Measurements from ENCODE around the gene TSHZ1. TPM values are rescaled to one million over a fixed set of nuclear protein-coding genes. Genes with fewer than 3 reads are reported as not detected.

The TSHZ1 gene
- total RNA-seq, 1 donor from 2014 or later, result 32.0 TPM

DNA sequence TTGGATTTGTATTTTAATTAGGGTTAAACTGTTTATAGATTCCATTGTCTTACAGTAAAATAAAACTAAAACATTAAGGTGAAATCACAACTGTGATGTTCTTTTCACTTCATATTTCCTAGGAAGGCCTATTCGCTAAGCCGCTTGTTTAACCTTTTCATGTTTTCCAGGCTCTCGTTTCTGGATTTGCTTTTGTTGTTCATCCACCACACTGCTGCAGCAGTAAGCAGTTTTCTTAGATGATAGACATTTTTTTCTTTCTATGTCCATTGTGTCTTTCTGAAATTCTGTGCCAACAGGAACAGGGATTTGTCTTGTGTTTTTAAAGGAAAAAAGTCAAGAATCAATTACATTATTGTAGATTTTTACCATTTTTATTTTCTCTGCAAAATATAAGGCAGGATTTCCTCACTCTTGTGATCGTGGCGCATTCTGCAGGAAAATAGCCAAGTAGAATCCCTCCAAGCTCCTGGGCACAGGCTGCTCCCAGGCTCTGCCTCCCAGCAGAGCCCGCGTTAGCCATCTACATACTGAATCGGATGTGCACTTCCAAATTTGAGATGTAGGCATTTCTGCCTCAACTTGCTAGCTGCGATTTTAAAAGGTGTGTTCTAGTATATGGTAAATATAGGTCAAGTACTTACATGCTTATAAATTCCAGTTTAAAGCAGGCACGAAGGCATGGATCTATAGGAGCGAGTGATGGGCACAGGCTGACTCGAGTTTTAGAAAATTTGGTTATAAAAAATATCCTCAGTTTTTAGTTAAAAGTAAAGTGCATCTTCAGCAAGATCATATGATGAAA, 10.2 kb downstream of the TSHZ1 start:
- no peak for DNase-seq (ENCODE audit: low spot score)

- no peak for DNase-seq (ENCODE audit: low spot score)
Observed at GRCh38 chr18:75221397-75221796, 10.8 kb downstream of the TSHZ1 start.

GRCh38 chr18:75221897-75222296, 11.3 kb downstream of the TSHZ1 start:
- no peak for DNase-seq (ENCODE audit: low spot score)

DNA sequence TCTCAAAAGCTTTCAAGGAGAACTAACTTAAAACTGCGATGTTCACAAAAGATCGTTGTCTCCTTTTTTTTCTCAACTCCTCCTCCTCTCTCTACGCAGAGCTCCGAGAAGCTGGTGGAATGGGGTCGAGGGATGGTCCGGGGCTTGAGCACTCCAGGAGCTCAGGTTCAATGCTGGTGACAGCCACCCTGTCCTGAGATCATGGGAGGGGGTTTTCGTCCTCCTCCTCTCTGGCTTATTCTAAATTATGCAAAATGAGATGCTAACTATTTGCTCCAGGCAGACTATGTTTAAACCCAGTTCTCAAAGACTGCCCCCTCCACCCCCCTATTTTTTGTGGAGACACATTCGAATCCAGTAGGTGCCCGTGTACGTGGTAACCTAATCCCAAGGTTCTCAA, 11.8 kb downstream of the TSHZ1 start:
- no peak for DNase-seq (ENCODE audit: low spot score)

GRCh38 chr18:75223687-75224347, 13.2 kb downstream of the TSHZ1 start:
- DNase-seq (ENCODE audit: low spot score), result no peak

DNA sequence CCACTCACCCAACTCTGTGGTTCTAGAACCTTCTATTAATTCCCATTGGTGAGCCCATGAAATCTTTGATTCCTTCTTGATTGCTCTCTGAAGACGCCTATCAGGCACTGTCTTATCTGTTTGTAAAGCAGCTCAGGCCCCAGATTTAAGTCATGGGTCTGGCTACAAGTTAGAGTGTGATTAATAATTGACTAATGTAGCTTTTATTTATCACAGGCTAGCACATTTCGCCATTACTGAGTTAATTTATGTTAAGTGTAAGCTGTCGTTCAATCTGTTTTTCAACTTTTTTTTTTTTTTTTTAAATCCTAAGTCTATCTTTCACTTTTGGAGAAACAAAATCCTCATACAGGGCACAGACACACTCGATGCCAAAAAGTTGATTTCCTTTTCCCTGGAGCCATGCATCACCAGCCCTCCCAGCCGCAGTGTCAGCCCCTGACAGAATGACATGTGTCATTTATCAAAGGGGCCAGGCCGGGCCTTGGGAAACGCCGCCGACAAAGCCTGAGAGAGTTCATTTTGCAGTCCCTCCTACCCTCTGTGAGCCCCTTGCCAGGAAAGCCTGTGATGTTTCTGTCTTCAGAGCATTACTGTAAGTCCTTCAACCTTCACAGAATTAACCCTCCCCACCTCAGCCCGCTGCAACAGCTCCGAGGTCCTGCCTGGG, 15.8 kb downstream of the TSHZ1 start:
- DNase-seq (ENCODE audit: low spot score), result no peak

DNA sequence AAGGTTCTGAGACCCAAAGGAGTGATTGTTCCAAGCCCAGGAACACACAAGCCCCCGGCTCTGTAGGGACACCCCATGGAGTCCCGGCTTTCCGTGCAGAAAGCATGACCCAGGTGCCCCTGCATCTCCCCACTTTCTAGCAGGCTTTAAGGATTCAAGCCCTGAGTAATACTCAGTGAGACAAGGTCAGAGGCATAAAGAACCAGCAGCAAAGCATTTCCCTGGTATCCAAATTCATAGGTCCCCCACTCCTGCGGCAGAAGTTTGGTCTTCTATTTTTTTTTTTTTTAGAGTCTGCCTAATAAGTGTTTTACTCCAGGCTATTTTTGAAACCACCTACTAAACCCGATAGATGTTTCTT, 16.3 kb downstream of the TSHZ1 start:
- DNase-seq (ENCODE audit: low spot score), result no peak

- no peak for DNase-seq (ENCODE audit: low spot score)
Observed at GRCh38 chr18:75227535-75228296, 17.1 kb downstream of the TSHZ1 start.

DNA sequence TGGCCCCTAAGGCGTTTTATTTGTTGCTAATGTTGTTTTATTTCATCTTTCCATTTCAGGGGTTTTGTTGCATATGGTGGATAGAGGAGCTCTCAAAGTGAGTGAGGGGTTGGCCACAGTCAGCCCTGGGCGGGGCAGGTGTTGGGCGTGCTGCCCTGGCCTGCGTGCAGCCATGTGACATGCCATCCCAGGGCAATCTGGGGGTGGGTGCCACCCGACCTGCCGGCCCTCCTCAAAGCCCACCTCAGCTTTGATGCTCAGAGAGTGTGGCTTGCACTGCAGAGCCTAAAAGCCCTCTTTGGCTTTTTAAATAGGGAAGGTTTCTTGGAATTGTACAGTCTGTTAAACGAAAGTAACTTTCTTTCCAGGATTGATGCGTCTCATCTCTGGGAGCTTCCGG, 18.4 kb downstream of the TSHZ1 start:
- no peak for DNase-seq (ENCODE audit: low spot score)

DNA sequence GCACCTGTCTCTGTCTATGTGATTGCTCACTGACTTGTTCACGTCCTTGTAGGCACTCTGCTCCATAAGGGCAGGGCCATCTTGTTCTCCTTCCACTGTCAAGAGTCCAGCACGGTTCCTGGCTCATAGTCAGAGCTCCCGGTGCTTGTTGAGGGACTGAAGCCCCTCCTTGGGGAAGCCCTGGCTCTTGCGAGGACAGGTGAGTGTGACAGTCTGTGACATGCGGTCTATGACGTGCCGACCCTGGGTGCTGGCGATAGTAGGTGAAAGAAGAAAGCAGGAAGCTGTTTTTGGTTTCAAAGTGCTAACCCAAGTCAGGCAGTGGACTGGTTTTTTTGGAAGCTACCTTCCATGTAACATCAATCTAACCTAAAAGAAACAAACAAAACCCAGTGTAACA, 18.8 kb downstream of the TSHZ1 start:
- no peak for DNase-seq (ENCODE audit: low spot score)

- DNase-seq (ENCODE audit: low spot score), result no peak
Observed at GRCh38 chr18:75230163-75231052, 19.8 kb downstream of the TSHZ1 start.

DNA sequence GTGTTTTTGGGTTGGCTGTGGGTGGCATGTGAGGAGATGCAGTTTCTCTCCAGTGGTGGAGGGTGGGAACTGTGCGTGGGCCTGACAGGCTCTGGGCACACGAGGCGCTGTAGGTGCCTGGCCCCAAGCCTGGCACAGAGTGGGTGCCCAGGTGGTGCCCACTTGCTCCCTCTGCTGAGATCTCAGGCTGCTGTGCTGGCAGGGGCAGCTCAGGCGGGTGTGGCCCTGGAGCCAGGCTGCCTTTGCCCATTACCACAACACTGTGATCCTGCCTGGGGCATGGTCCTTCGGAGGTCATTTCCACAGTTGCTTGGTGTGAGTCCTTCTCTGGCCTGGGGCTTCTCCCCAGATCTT, 20.4 kb downstream of the TSHZ1 start:
- DNase-seq (ENCODE audit: low spot score), result no peak

DNA sequence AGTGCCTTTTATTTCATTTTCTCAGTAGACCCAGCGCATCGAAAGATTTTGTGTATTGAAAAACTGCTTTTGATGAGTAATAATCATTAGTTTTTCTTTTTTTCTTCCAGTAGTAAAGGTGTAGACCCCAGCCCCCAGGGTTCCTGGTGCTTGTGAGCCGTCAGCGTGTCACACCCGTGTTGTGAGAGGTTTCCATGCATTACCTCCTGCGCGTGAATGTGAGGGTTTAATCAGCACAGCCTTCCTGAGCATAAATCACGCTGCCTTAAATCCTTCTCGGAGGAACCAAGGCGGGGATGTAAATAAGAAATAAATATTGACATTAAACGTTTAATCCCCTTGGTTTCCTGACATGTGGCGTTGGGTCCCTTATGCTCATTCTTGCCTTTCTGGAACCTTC, 24.3 kb downstream of the TSHZ1 start:
- DNase-seq (ENCODE audit: low spot score), result no peak

DNA sequence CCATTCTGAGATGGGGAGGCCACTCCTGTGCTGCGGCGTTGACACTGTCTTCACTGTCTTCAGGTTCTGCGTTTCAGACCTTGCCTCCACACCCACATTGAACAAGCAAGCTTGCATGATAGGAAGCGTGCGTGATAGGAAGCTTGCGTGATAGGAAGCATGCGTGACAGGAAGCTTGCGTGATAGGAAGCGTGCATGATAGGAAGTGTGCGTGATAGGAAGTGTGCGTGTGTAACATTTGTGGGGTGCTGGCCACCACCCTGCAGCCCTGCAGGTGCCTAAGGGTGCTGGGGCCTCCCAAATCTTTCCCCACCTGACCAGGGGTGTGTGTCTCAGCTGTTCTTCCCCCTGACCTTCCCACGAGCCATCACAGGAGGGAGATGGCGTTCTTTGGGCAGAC, 25.3 kb downstream of the TSHZ1 start:
- no peak for DNase-seq (ENCODE audit: low spot score)

- DNase-seq (ENCODE audit: low spot score), result no peak
Observed at GRCh38 chr18:75238100-75238499, 27.5 kb downstream of the TSHZ1 start.

GRCh38 chr18:75238786-75239185, 28.2 kb downstream of the TSHZ1 start:
- no peak for DNase-seq (ENCODE audit: low spot score)

DNA sequence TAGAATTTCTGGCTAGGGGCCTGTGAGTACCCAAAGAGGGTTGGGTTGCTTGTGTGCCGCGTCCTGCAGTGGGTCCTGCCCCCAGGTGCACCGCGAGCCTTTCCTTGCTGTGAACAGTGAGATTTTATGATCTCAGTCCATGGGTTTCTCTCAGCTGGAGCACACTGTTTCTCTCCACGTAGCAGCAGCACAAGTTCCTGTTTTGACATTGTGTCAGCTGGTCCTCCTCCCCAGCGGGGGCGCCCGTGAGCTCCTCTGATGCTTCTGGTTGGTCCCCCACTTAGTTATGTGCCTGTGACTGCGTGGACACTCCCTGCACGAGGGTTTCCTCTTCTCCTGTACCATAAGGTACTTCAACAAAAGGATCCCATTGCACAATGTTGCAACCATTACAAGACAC, 29.8 kb downstream of the TSHZ1 start:
- DNase-seq (ENCODE audit: low spot score), result no peak

- no peak for DNase-seq (ENCODE audit: low spot score)
Observed at GRCh38 chr18:75241705-75242104, 31.1 kb downstream of the TSHZ1 start.

DNA sequence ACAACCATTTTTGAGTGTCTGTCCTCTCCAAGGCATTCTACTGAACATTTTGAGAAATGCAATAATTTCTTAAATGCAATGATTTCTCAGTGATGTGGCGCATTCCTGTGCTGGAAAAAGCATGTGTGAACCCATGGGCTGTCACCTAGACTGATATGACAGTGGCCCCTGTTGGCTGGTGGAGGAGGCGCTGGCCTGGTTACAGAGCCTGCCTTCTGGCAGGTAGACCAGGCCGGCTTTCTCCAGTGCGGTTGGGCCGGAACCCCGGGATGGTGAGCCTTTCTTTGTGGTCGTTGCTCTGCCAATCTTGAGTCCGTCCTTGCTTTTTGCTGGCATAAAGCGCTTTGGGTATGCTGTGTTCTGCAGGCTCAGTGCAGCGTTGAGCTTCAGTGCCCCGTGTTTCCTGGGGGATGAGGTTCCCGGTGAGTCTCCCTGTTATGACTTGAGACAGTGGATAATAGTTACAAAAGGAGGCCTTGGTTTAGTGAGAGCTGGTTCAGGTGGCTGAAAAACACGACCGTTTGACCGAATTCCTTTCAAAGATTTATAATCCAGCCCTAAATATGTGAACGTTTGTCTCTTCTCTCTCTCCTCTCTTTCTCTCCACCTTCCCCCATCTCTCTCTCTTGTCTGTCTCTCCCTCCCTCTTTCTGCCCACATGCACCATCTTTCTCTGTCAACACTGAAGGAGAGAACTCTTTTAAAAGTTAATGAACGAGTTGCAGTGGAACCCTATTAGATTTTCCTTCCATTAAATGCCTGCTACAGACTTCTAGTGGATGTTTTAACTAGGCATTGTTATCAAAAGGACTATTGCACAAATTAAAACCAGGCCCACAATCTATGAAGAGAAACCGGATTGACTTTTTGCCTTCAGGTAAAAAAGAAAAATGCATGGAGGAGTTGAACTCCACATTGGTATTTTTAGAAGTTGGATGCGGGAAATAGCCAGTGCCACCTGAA, 34.0 kb downstream of the TSHZ1 start:
- DNase-seq (ENCODE audit: low spot score), result no peak
